Measurements from ENCODE around the gene KCNIP3.

Gene KCNIP3

DNA sequence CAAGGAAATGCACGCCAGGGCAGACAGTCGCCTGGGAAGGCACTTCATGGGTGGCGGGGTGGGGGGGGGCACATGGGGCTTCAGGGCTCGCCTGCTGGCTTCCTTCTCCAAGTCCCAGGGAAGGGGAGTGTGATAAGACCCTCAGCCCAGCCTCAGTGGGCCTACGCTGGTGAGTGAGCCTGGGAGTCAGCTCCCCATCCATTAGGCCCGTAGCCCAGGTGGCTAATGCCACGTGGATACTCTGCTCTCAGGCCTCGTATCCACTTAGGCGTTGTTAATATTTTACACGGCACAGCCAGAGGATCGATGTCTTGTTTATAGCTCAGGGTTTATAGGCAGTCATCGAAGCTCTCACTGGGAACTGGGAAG lies 47.1 kb downstream of the KCNIP3 start:
- no peak for DNase-seq (ENCODE audit: low read depth in 1 of 2, low spot score in 1 of 2)
- Histone ChIP-seq H3K27ac (replicated peaks) (no peak overlapping the region), H3K27me3 (ENCODE audit: insufficient read depth, poor library complexity, severe bottlenecking) (peaks cover 30% of the 10 kb centered on the region), H3K4me3 (replicated peaks; ENCODE audit: insufficient read depth, low read length) (no peak overlapping the region)
- TF ChIP-seq POLR2AphosphoS5 (IDR thresholded peaks at IDR 0.05; ENCODE audit: low read depth) (no peak), REST (IDR thresholded peaks at IDR 0.05; ENCODE audit: insufficient replicate concordance, low read depth) (no peak), SPI1 (IDR thresholded peaks at IDR 0.05; ENCODE audit: borderline replicate concordance, low read depth) (no peak), GABPA (IDR thresholded peaks at IDR 0.05; ENCODE audit: low read depth) (no peak), CTCF (IDR thresholded peaks at IDR 0.05; ENCODE audit: insufficient read depth, low read length) (no peak)

- H3K27ac ChIP-seq (replicated peaks): no peak overlapping the region
- DNase-seq (ENCODE audit: low read depth in 1 of 2, low spot score in 1 of 2): no peak
- TF ChIP-seq POLR2AphosphoS5 (IDR thresholded peaks at IDR 0.05; ENCODE audit: low read depth) (no peak), CTCF (IDR thresholded peaks at IDR 0.05; ENCODE audit: insufficient read depth, low read length) (no peak), REST (IDR thresholded peaks at IDR 0.05; ENCODE audit: insufficient replicate concordance, low read depth) (no peak), GABPA (IDR thresholded peaks at IDR 0.05; ENCODE audit: low read depth) (no peak), SPI1 (IDR thresholded peaks at IDR 0.05; ENCODE audit: borderline replicate concordance, low read depth) (no peak)
- peaks cover 30% of the 10 kb centered on the region for H3K27me3 ChIP-seq (ENCODE audit: insufficient read depth, poor library complexity, severe bottlenecking)
- H3K4me3 ChIP-seq (replicated peaks; ENCODE audit: insufficient read depth, low read length): no peak overlapping the region
Measured at GRCh38 chr2:95344656-95345055, 47.5 kb downstream of the KCNIP3 start.

GRCh38 chr2:95345081-95345562 lies 48.0 kb downstream of the KCNIP3 start:
- no peak overlapping the region; the same call in 1 of the 2 replicates for H3K4me3 ChIP-seq (replicated peaks; ENCODE audit: insufficient read depth, low read length)
- peaks cover 30% of the 10 kb centered on the region for H3K27me3 ChIP-seq (ENCODE audit: insufficient read depth, poor library complexity, severe bottlenecking)
- no peak for TF ChIP-seq REST (IDR thresholded peaks at IDR 0.05; ENCODE audit: insufficient replicate concordance, low read depth)
- no peak for TF ChIP-seq GABPA (IDR thresholded peaks at IDR 0.05; ENCODE audit: low read depth)
- TF ChIP-seq CTCF (IDR thresholded peaks at IDR 0.05; ENCODE audit: insufficient read depth, low read length): no peak
- TF ChIP-seq SPI1 (IDR thresholded peaks at IDR 0.05; ENCODE audit: borderline replicate concordance, low read depth): no peak
- no peak for TF ChIP-seq POLR2AphosphoS5 (IDR thresholded peaks at IDR 0.05; ENCODE audit: low read depth)
- DNase-seq (ENCODE audit: low read depth in 1 of 2, low spot score in 1 of 2): no peak
- no peak overlapping the region for H3K27ac ChIP-seq (replicated peaks)
